ENCODE data around the gene UGP2. TPM values are rescaled to one million over a fixed set of nuclear protein-coding genes. Genes with fewer than 3 reads are reported as not detected.

UGP2 gene
- total and polyA plus RNA-seq, 10 of the 15 experiments (the other 5 are each of a cell fraction or from before 2014, with no cell fraction given): 40.8 to 98.3 (median 76.1) TPM

DNA sequence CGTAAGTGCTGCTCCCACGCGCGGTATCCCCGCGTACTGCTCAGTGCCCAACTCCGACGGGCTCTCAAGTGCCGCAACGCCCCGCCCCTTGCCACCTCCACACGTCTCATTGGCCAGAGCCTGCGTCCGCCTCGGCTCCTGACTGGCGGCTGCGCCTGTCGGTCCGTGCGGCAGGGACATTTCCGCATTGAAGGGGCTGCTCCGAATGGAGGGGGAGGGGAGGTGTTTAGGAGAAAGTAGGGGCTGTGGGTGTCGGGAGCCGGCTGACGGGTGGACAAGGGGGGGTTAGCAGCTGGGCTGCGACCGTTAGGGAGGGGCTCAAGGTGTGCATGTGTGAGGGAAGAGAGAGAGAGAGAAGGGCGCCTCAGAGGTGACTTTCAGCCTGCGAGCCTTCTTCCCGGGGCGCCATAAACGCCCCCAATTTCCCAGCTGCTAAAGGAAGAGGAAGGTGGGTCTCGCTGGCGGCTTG lies 877 bp upstream of the UGP2 start (continued):
- TF ChIP-seq, protein P1, sequence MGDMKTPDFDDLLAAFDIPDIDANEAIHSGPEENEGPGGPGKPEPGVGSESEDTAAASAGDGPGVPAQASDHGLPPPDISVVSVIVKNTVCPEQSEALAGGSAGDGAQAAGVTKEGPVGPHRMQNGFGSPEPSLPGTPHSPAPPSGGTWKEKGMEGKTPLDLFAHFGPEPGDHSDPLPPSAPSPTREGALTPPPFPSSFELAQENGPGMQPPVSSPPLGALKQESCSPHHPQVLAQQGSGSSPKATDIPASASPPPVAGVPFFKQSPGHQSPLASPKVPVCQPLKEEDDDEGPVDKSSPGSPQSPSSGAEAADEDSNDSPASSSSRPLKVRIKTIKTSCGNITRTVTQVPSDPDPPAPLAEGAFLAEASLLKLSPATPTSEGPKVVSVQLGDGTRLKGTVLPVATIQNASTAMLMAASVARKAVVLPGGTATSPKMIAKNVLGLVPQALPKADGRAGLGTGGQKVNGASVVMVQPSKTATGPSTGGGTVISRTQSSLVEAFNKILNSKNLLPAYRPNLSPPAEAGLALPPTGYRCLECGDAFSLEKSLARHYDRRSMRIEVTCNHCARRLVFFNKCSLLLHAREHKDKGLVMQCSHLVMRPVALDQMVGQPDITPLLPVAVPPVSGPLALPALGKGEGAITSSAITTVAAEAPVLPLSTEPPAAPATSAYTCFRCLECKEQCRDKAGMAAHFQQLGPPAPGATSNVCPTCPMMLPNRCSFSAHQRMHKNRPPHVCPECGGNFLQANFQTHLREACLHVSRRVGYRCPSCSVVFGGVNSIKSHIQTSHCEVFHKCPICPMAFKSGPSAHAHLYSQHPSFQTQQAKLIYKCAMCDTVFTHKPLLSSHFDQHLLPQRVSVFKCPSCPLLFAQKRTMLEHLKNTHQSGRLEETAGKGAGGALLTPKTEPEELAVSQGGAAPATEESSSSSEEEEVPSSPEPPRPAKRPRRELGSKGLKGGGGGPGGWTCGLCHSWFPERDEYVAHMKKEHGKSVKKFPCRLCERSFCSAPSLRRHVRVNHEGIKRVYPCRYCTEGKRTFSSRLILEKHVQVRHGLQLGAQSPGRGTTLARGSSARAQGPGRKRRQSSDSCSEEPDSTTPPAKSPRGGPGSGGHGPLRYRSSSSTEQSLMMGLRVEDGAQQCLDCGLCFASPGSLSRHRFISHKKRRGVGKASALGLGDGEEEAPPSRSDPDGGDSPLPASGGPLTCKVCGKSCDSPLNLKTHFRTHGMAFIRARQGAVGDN (IDR thresholded peaks at IDR 0.05): peak; percentile 71; the same call in 1 of the 2 replicates
- TF ChIP-seq STAT1 (conservative IDR thresholded peaks at IDR 0.05): 0 out of 2 replicates have a peak, but pooled peaks have one; percentile 7
- TF ChIP-seq, protein P2, sequence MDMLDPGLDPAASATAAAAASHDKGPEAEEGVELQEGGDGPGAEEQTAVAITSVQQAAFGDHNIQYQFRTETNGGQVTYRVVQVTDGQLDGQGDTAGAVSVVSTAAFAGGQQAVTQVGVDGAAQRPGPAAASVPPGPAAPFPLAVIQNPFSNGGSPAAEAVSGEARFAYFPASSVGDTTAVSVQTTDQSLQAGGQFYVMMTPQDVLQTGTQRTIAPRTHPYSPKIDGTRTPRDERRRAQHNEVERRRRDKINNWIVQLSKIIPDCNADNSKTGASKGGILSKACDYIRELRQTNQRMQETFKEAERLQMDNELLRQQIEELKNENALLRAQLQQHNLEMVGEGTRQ (IDR thresholded peaks at IDR 0.05; ENCODE audit: borderline replicate concordance, low read depth, low read length): no peak
- no peak for TF ChIP-seq JUNB (IDR thresholded peaks at IDR 0.05)
- no peak for TF ChIP-seq ASH2L (IDR thresholded peaks at IDR 0.05; ENCODE audit: borderline replicate concordance, low read depth)
- no peak for TF ChIP-seq CHD4 (IDR thresholded peaks at IDR 0.05)
- TF ChIP-seq, protein P3, sequence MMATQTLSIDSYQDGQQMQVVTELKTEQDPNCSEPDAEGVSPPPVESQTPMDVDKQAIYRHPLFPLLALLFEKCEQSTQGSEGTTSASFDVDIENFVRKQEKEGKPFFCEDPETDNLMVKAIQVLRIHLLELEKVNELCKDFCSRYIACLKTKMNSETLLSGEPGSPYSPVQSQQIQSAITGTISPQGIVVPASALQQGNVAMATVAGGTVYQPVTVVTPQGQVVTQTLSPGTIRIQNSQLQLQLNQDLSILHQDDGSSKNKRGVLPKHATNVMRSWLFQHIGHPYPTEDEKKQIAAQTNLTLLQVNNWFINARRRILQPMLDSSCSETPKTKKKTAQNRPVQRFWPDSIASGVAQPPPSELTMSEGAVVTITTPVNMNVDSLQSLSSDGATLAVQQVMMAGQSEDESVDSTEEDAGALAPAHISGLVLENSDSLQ (IDR thresholded peaks at IDR 0.05): peak; percentile 100
- TF ChIP-seq CREM (IDR thresholded peaks at IDR 0.05; ENCODE audit: low read depth): no peak
- TF ChIP-seq, protein P4, sequence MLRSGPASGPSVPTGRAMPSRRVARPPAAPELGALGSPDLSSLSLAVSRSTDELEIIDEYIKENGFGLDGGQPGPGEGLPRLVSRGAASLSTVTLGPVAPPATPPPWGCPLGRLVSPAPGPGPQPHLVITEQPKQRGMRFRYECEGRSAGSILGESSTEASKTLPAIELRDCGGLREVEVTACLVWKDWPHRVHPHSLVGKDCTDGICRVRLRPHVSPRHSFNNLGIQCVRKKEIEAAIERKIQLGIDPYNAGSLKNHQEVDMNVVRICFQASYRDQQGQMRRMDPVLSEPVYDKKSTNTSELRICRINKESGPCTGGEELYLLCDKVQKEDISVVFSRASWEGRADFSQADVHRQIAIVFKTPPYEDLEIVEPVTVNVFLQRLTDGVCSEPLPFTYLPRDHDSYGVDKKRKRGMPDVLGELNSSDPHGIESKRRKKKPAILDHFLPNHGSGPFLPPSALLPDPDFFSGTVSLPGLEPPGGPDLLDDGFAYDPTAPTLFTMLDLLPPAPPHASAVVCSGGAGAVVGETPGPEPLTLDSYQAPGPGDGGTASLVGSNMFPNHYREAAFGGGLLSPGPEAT (IDR thresholded peaks at IDR 0.05; ENCODE audit: low read depth): 0 out of 2 replicates have a peak, but pooled peaks have one; percentile 27
- TF ChIP-seq SIN3A (IDR thresholded peaks at IDR 0.05; ENCODE audit: low read depth, low read length): peak; percentile 15; the same call in 1 of the 2 replicates
- TF ChIP-seq SUZ12 (IDR thresholded peaks at IDR 0.05; ENCODE audit: unreplicated experiment): no peak
- TF ChIP-seq POLR2AphosphoS5 (IDR thresholded peaks at IDR 0.05; ENCODE audit: low read length): peak; percentile 99; the same call in 1 of the 2 replicates
- TF ChIP-seq FOXK2 (IDR thresholded peaks at IDR 0.05): peak; percentile 56
- no peak for TF ChIP-seq HDAC2 (IDR thresholded peaks at IDR 0.05)
- TF ChIP-seq MTA3 (IDR thresholded peaks at IDR 0.05; ENCODE audit: borderline replicate concordance, low read length): no peak
- TF ChIP-seq, protein P5, sequence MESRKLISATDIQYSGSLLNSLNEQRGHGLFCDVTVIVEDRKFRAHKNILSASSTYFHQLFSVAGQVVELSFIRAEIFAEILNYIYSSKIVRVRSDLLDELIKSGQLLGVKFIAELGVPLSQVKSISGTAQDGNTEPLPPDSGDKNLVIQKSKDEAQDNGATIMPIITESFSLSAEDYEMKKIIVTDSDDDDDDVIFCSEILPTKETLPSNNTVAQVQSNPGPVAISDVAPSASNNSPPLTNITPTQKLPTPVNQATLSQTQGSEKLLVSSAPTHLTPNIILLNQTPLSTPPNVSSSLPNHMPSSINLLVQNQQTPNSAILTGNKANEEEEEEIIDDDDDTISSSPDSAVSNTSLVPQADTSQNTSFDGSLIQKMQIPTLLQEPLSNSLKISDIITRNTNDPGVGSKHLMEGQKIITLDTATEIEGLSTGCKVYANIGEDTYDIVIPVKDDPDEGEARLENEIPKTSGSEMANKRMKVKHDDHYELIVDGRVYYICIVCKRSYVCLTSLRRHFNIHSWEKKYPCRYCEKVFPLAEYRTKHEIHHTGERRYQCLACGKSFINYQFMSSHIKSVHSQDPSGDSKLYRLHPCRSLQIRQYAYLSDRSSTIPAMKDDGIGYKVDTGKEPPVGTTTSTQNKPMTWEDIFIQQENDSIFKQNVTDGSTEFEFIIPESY (IDR thresholded peaks at IDR 0.05): no peak
- TF ChIP-seq, protein P6, sequence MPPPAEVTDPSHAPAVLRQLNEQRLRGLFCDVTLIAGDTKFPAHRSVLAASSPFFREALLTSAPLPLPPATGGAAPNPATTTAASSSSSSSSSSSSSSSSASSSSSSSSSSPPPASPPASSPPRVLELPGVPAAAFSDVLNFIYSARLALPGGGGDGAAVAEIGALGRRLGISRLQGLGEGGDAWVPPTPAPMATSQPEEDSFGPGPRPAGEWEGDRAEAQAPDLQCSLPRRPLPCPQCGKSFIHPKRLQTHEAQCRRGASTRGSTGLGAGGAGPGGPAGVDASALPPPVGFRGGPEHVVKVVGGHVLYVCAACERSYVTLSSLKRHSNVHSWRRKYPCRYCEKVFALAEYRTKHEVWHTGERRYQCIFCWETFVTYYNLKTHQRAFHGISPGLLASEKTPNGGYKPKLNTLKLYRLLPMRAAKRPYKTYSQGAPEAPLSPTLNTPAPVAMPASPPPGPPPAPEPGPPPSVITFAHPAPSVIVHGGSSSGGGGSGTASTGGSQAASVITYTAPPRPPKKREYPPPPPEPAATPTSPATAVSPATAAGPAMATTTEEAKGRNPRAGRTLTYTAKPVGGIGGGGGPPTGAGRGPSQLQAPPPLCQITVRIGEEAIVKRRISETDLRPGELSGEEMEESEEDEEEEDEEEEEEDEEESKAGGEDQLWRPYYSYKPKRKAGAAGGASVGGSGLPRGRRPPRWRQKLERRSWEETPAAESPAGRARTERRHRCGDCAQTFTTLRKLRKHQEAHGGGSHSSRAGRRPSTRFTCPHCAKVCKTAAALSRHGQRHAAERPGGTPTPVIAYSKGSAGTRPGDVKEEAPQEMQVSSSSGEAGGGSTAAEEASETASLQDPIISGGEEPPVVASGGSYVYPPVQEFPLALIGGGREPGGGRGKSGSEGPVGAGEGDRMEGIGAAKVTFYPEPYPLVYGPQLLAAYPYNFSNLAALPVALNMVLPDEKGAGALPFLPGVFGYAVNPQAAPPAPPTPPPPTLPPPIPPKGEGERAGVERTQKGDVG (CRISPR knock-in tag; IDR thresholded peaks at IDR 0.05): no peak
- peak; percentile 90 for TF ChIP-seq POLR2AphosphoS2 (IDR thresholded peaks at IDR 0.05; ENCODE audit: low read depth, low read length)
